Heart right ventricle (tissue), 16 donors: Measurements from ENCODE around the gene CCDC185. TPM values are rescaled to one million over a fixed set of nuclear protein-coding genes. Genes with fewer than 3 reads are reported as not detected.

Experiments
- ATAC-seq, 8 donors: fragments of 200-7000 bp; cut with Tn5 transposase; one replicate each; pipeline ENCODE4 v1.9.1; 2020; ENCODE audit warnings: mild to moderate bottlenecking in 8 of 8, moderate library complexity in 8 of 8, moderate number of reproducible peaks in 1 of 8
- DNase-seq, 2 donors: peaks; one replicate each; pipeline ENCODE4 v3.0.0-alpha.2; 2020
- H3K27ac ChIP-seq, 10 donors: fragments of 200-600 bp; sonication (generic) in 2 of 10; one replicate each; pipeline versions ENCODE4 v1.5.0 to v1.8.0; 2020 to 2022; ENCODE audit warnings: mild to moderate bottlenecking in 3 of 10
- H3K27me3 ChIP-seq, 7 donors: fragments of 200-600 bp; one replicate each; pipeline ENCODE4 v1.8.0; 2021 to 2022; ENCODE audit warnings: mild to moderate bottlenecking in 2 of 7
- H3K36me3 ChIP-seq, 9 donors: fragments of 200-600 bp; sonication (generic) in 1 of 9; one replicate each; pipeline versions ENCODE4 v1.5.0 to v1.8.0; 2020 to 2022; ENCODE audit warnings: mild to moderate bottlenecking in 2 of 9
- H3K4me1 ChIP-seq, 9 donors: fragments of 200-600 bp; sonication (generic) in 1 of 9; one replicate each; pipeline versions ENCODE4 v1.5.0 to v1.8.0; 2020 to 2022; ENCODE audit warnings: mild to moderate bottlenecking in 4 of 9
- H3K4me3 ChIP-seq, 10 donors: fragments of 200-600 bp; sonication (generic) in 2 of 10; one replicate each; pipeline versions ENCODE4 v1.5.0 to v1.8.0; 2020 to 2022; ENCODE audit warnings: mild to moderate bottlenecking in 7 of 10, moderate library complexity in 2 of 10
- H3K9me3 ChIP-seq, 11 donors: fragments of 200-600 bp in 10 of 11; sonication (generic) in 2 of 11; one replicate each; pipeline versions ENCODE4 v1.5.0 to v1.8.0; 2013 to 2022; ENCODE audit warnings: mild to moderate bottlenecking in 2 of 11, control low read depth in 1 of 11, moderate library complexity in 1 of 11
- WGBS, 2 donors: extraction: QIAGEN DNeasy Blood & Tissue Kit; methylation state at CpG; one replicate each; pipeline ENCODE4 v1.1.7; 2013; ENCODE audit warnings: inconsistent platforms in 1 of 2; 5-methylcytosine and 5-hydroxymethylcytosine counted together
- intact Hi-C, 10 donors: fragments of 100-400 bp; cut with DNase I; formaldehyde crosslinking; loops; one replicate each; pipeline versions ENCODE4 v1.11.1 to v1.14.2; 2022
- polyA plus RNA-seq, 2 donors: library from polyadenylated mRNA; stranded (reverse); fragments of 200-250 nt; gene quantifications; one replicate each; pipeline ENCODE4 v1.2.3, GENCODE V29; 2013
- total RNA-seq, 10 donors: library from RNA; stranded (reverse); fragmentation: NEBNext Ultra II Directional in 3 of 10; extraction: Animal tissue kit (Norgen Biotek cat#: 25700) in 3 of 10; gene quantifications; one replicate each; pipeline versions ENCODE4 v1.2.1 to v1.2.4, GENCODE V29; 2021 to 2023
- TF ChIP-seq, protein P1 (sequence below), 9 donors: fragments of 200-600 bp; sonication (generic) in 2 of 9; IDR thresholded peaks; one replicate each; pipeline versions ENCODE4 v1.5.0 to v1.8.0; 2021 to 2022; ENCODE audit warnings: antibody characterized with exemption in 9 of 9, mild to moderate bottlenecking in 5 of 9, moderate library complexity in 1 of 9
- donor health status: Arrhythmogenic right ventricular cardiomyopathy.
- donor health status: ischemic (EF 13 %, LVEDD 7.1; RV severe dilation, severe dysfunction).
- donor health status: healthy with polysubstance abuse.
- donor health status: DM: no; HTN: yes; CAD: no.
- donor health status: DM: no; HTN: no; CAD: no.
- donor health status: ischemic (EF 25% LVEDD 6.9; RV normal size, moderate dysfunction).
- donor health status: ischemic (EF 25% LVEDD 5.7; RV mildly dilated, moderate dysfunction).
- donor health status: healthy.
- donor health status: DM: yes; HTN: yes; CAD: no.
- donor health status: Ischemic cardiomyopathy.
- donor health status: ischemic (EF 35%, LVEDD 5.7; RV mildly dilated, moderate dysfunction).
- donor health status: nonischemic (EF 11% LVEDD 7.7; RV severe dilation, severe dysfunction).
- donor health status: DM: yes; HTN: yes; CAD: no.
- donor health status: PGD.
- donor health status: ischemic (EF 29% LVEDD 5.4; RV normal size, mild dysfunction).
- donor health status: nonischemic (EF 23%, LVEDD 6.1; RV moderate dilation, normal function).

CCDC185 gene
- total and polyA plus RNA-seq, 12 donors = not detected

DNA sequence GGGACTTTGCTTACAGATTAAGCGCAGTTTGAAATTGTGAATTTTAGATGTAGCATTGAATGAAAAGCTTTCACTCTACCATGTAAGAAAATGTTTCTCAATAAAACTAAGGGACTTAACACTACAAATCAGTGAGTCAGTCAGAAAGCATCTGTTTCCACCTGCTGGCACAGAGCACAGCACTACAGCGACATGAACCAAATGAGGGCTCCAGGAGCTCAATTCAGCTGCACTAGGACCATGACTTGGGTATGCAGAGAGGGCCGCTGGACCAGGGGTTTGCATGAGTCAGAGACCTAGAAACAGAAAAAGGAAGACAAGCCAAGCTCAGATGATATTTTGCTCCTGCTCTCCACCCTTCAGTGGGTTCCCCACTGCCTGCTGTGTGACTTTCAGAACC is 34.4 kb upstream of the CCDC185 start:
- no peaks in the 10 kb centered on the region for H3K9me3 ChIP-seq
- no peak overlapping the region for H3K4me3 ChIP-seq
- intact Hi-C loops = no loop called here
- peaks cover 0 to 14% (median 8%) of the 10 kb centered on the region in 9 donors for H3K4me1 ChIP-seq
- ATAC-seq = no peak
- peaks cover 0 to 64% (median 1%) of the 10 kb centered on the region in 7 donors for H3K27me3 ChIP-seq
- H3K27ac ChIP-seq = no peak overlapping the region
- TF ChIP-seq, protein P1, sequence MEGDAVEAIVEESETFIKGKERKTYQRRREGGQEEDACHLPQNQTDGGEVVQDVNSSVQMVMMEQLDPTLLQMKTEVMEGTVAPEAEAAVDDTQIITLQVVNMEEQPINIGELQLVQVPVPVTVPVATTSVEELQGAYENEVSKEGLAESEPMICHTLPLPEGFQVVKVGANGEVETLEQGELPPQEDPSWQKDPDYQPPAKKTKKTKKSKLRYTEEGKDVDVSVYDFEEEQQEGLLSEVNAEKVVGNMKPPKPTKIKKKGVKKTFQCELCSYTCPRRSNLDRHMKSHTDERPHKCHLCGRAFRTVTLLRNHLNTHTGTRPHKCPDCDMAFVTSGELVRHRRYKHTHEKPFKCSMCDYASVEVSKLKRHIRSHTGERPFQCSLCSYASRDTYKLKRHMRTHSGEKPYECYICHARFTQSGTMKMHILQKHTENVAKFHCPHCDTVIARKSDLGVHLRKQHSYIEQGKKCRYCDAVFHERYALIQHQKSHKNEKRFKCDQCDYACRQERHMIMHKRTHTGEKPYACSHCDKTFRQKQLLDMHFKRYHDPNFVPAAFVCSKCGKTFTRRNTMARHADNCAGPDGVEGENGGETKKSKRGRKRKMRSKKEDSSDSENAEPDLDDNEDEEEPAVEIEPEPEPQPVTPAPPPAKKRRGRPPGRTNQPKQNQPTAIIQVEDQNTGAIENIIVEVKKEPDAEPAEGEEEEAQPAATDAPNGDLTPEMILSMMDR (IDR thresholded peaks at IDR 0.05) = no peak
- no peaks in the 10 kb centered on the region for H3K36me3 ChIP-seq
- DNase-seq = no peak
- WGBS, 2 donors = 83 to 89% methylated on average over 3 of the region's 3 CpGs

GRCh38 chr1:223363057-223363855 is 30.0 kb upstream of the CCDC185 start:
- 1 to 2% methylated on average over 40 to 44 of the region's 44 CpGs for WGBS, 2 donors
- Histone ChIP-seq H3K27ac (peak overlapping the region in 3 of 10 donors; percentile 25 to 67 (median 58)), H3K9me3 (no peaks in the 10 kb centered on the region), H3K4me3 (peak overlapping the region; percentile 11 to 68 (median 56)), H3K4me1 (peaks cover 4 to 23% (median 17%) of the 10 kb centered on the region in 9 donors), H3K27me3 (peaks cover 0 to 77% (median 11%) of the 10 kb centered on the region in 7 donors), H3K36me3 (no peaks in the 10 kb centered on the region)
- ATAC-seq = peak; percentile 48 to 86 (median 74)
- DNase-seq = peak; percentile 49 to 52
- intact Hi-C loops = loop anchor here in 2 of 10 donors (5.0 kb wide), 2 partner anchors 231 to 236 kb away; no protein-coding TSS in a partner anchor
- TF ChIP-seq, protein P1 (IDR thresholded peaks at IDR 0.05) = no peak

- TF ChIP-seq, protein P1 (IDR thresholded peaks at IDR 0.05) = peak in 1 of 9 donors; percentile 4
- peak; percentile 42 to 58 for DNase-seq
- peaks cover 0 to 69% (median 11%) of the 10 kb centered on the region in 7 donors for H3K27me3 ChIP-seq
- H3K4me3 ChIP-seq = peak within 1 kb of the TSS; percentile 35 to 68 (median 56)
- H3K4me1 ChIP-seq = peaks cover 4 to 23% (median 17%) of the 10 kb centered on the region in 9 donors
- H3K36me3 ChIP-seq = no peaks in the 10 kb centered on the region
- intact Hi-C loops = loop anchor here in 2 of 10 donors (5.0 kb wide), 2 partner anchors 232 to 237 kb away; no protein-coding TSS in a partner anchor
- ATAC-seq = peak; percentile 70 to 88 (median 78)
- H3K9me3 ChIP-seq = no peaks in the 10 kb centered on the region
- WGBS, 2 donors = 0 to 1% methylated on average over 40 to 104 of the region's 111 CpGs
- H3K27ac ChIP-seq = peak within 1 kb of the TSS in 3 of 10 donors; percentile 25 to 67 (median 58)
These were observed 29.1 kb upstream of the CCDC185 start, which contains the start of gene SUSD4 for GRCh38 chr1:223363856-223364684. Gene SUSD4 (minus strand): TSS chr1:223364176. CDS start chr1:223363425, 751 bp downstream.
